ENCODE measurements around the gene EFNB3.

- TF ChIP-seq, protein P1, sequence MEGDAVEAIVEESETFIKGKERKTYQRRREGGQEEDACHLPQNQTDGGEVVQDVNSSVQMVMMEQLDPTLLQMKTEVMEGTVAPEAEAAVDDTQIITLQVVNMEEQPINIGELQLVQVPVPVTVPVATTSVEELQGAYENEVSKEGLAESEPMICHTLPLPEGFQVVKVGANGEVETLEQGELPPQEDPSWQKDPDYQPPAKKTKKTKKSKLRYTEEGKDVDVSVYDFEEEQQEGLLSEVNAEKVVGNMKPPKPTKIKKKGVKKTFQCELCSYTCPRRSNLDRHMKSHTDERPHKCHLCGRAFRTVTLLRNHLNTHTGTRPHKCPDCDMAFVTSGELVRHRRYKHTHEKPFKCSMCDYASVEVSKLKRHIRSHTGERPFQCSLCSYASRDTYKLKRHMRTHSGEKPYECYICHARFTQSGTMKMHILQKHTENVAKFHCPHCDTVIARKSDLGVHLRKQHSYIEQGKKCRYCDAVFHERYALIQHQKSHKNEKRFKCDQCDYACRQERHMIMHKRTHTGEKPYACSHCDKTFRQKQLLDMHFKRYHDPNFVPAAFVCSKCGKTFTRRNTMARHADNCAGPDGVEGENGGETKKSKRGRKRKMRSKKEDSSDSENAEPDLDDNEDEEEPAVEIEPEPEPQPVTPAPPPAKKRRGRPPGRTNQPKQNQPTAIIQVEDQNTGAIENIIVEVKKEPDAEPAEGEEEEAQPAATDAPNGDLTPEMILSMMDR (IDR thresholded peaks at IDR 0.05): no peak
- TF ChIP-seq POLR2A (IDR thresholded peaks at IDR 0.05): no peak
These were observed 27.5 kb upstream of the EFNB3 start for GRCh38 chr17:7677388-7678067.

Data from vagina (tissue), 2 donors.